Prostate gland (tissue), 2 donors: ENCODE data around the gene PKNOX2.

Experiments used
- CTCF ChIP-seq, 4 experiments: fragments of 200-600 bp in 2 of 4; fragments of 450-650 bp in 2 of 4; sonication (generic) in 2 of 4; IDR thresholded peaks; 1 replicate in 3 of 4; 2 replicates in 1 of 4; pipeline ENCODE4 v1.5.1; 2016 to 2019; ENCODE audit warnings: antibody characterized with exemption in 4 of 4, mild to moderate bottlenecking in 2 of 4, moderate library complexity in 2 of 4
- POLR2A ChIP-seq: fragments of 450-650 bp; IDR thresholded peaks from one replicate; pipeline ENCODE4 v1.6.1; 2016; ENCODE audit warnings: antibody characterized with exemption, mild to moderate bottlenecking

GRCh38 chr11:125258291-125259032, 93.9 kb downstream of the PKNOX2 start:
- TF ChIP-seq CTCF (IDR thresholded peaks at IDR 0.05), result no peak
- TF ChIP-seq POLR2A, result no peak
